Heart left ventricle (tissue), 16 donors: Measurements from ENCODE around the gene DGAT2L6. TPM values are rescaled to one million over a fixed set of nuclear protein-coding genes. Genes with fewer than 3 reads are reported as not detected.

Experiments used
- ATAC-seq, 4 donors: fragments of 200-7000 bp; cut with Tn5 transposase; one replicate each; pipeline ENCODE4 v1.9.1; 2020 to 2022; ENCODE audit warnings: moderate library complexity in 4 of 4, mild to moderate bottlenecking in 3 of 4, moderate number of reproducible peaks in 1 of 4
- DNase-seq, 5 donors: peaks; one replicate each; pipeline ENCODE4 v3.0.0-alpha.2; 2020
- H3K27ac ChIP-seq, 12 donors: fragments of 200-600 bp; sonication (generic) in 4 of 12; one replicate each; pipeline versions ENCODE4 v1.5.0 to v1.8.0; 2016 to 2022; ENCODE audit warnings: mild to moderate bottlenecking in 2 of 12
- H3K27me3 ChIP-seq, 9 donors: fragments of 200-600 bp; sonication (generic) in 2 of 9; one replicate each; pipeline versions ENCODE4 v1.5.1 to v1.8.0; 2016 to 2022; ENCODE audit warnings: mild to moderate bottlenecking in 3 of 9
- H3K36me3 ChIP-seq, 9 donors: fragments of 200-600 bp; sonication (generic) in 2 of 9; one replicate each; pipeline versions ENCODE4 v1.5.0 to v1.8.0; 2018 to 2022; ENCODE audit warnings: mild to moderate bottlenecking in 2 of 9
- H3K4me1 ChIP-seq, 12 donors: fragments of 200-600 bp; sonication (generic) in 4 of 12; one replicate each; pipeline versions ENCODE4 v1.5.0 to v1.8.0; 2016 to 2022; ENCODE audit warnings: mild to moderate bottlenecking in 3 of 12
- H3K4me3 ChIP-seq, 12 donors: fragments of 200-600 bp; sonication (generic) in 4 of 12; one replicate each; pipeline versions ENCODE4 v1.5.0 to v1.8.0; 2017 to 2022; ENCODE audit warnings: mild to moderate bottlenecking in 9 of 12, moderate library complexity in 4 of 12
- H3K9me3 ChIP-seq, 12 donors: fragments of 200-600 bp; sonication (generic) in 4 of 12; one replicate each; pipeline versions ENCODE4 v1.5.0 to v1.8.0; 2016 to 2022; ENCODE audit warnings: mild to moderate bottlenecking in 1 of 12
- POLR2A ChIP-seq, 2 donors: fragments of 450-650 bp; IDR thresholded peaks; one replicate each; pipeline ENCODE4 v1.6.1; 2017; ENCODE audit warnings: antibody characterized with exemption in 2 of 2, mild to moderate bottlenecking in 2 of 2, moderate library complexity in 2 of 2
- WGBS, 4 donors: extraction: QIAGEN DNeasy Blood & Tissue Kit in 2 of 4; methylation state at CpG; one replicate each; pipeline versions ENCODE4 v1.1.5 to v1.1.7; 2013 to 2018; 5-methylcytosine and 5-hydroxymethylcytosine counted together
- intact Hi-C, 10 donors: fragments of 100-400 bp; cut with DNase I; formaldehyde crosslinking; loops; one replicate each; pipeline versions ENCODE4 v1.11.1 to v1.14.2; 2022
- polyA plus RNA-seq, 2 donors: library from polyadenylated mRNA; stranded (reverse); fragments of 200-250 nt; gene quantifications; one replicate each; pipeline ENCODE4 v1.2.3, GENCODE V29; 2013
- total RNA-seq, 9 donors: library from RNA; depleted of rRNA in 2 of 9; stranded (reverse); fragments of >200 nt in 2 of 9; fragmentation: NEBNext Ultra II Directional in 3 of 9; extraction: Animal tissue kit (Norgen Biotek cat#: 25700) in 3 of 9; gene quantifications; one replicate each; pipeline versions ENCODE4 v1.1.0 to v1.2.4, GENCODE V29; 2016 to 2023
- TF ChIP-seq, protein P1 (sequence below), 12 donors: fragments of 200-600 bp; sonication (generic) in 4 of 12; IDR thresholded peaks; one replicate each; pipeline versions ENCODE4 v1.5.0 to v1.8.0; 2018 to 2022; ENCODE audit warnings: antibody characterized with exemption in 12 of 12, mild to moderate bottlenecking in 5 of 12
- donor health status: ischemic (EF 13 %, LVEDD 7.1; RV severe dilation, severe dysfunction).
- donor health status: healthy with polysubstance abuse.
- donor health status: DM: no; HTN: yes; CAD: no.
- donor health status: DM: no; HTN: no; CAD: no.
- donor health status: ischemic (EF 25% LVEDD 6.9; RV normal size, moderate dysfunction).
- donor health status: ischemic (EF 25% LVEDD 5.7; RV mildly dilated, moderate dysfunction).
- donor health status: healthy.
- donor health status: DM: yes; HTN: yes; CAD: no.
- donor health status: ischemic (EF 35%, LVEDD 5.7; RV mildly dilated, moderate dysfunction).
- donor health status: nonischemic (EF 11% LVEDD 7.7; RV severe dilation, severe dysfunction).
- donor health status: DM: yes; HTN: yes; CAD: no.
- donor health status: PGD.
- donor health status: ischemic (EF 29% LVEDD 5.4; RV normal size, mild dysfunction).
- donor health status: nonischemic (EF 23%, LVEDD 6.1; RV moderate dilation, normal function).

The DGAT2L6 gene
- total and polyA plus RNA-seq, 11 donors: not detected

DNA sequence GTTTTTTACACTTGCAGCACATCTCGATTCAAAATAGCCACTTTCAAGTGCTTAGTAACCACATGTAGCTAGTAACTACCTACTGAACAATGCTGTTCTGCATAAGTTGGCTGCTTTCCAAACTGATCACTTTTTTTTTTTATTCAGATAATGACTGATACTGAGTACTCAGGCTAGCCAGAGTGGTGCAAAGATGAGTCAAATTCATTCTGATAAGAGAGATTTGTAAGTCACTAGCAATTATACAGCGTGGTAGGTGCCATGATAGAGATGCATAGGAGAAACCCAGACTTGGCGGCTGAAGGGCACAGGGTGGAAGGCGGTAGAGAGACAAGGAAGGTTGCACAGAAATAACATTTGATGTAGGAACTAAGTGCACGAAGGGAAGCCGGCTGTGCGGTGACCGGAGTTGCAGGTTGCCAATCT lies 44.4 kb upstream of the DGAT2L6 start:
- DNase-seq (no peak), ATAC-seq (peak in 3 of 4 donors; percentile 4 to 12 (median 11))
- TF ChIP-seq, protein P1, sequence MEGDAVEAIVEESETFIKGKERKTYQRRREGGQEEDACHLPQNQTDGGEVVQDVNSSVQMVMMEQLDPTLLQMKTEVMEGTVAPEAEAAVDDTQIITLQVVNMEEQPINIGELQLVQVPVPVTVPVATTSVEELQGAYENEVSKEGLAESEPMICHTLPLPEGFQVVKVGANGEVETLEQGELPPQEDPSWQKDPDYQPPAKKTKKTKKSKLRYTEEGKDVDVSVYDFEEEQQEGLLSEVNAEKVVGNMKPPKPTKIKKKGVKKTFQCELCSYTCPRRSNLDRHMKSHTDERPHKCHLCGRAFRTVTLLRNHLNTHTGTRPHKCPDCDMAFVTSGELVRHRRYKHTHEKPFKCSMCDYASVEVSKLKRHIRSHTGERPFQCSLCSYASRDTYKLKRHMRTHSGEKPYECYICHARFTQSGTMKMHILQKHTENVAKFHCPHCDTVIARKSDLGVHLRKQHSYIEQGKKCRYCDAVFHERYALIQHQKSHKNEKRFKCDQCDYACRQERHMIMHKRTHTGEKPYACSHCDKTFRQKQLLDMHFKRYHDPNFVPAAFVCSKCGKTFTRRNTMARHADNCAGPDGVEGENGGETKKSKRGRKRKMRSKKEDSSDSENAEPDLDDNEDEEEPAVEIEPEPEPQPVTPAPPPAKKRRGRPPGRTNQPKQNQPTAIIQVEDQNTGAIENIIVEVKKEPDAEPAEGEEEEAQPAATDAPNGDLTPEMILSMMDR (IDR thresholded peaks at IDR 0.05): no peak
- TF ChIP-seq POLR2A (IDR thresholded peaks at IDR 0.05): no peak
- Histone ChIP-seq H3K27me3 (no peaks in the 10 kb centered on the region), H3K36me3 (peaks cover 0 to 11% (median 5%) of the 10 kb centered on the region in 9 donors), H3K9me3 (no peaks in the 10 kb centered on the region), H3K4me3 (peak overlapping the region; percentile 49 to 90 (median 77)), H3K4me1 (peaks cover 0 to 18% (median 5%) of the 10 kb centered on the region in 12 donors), H3K27ac (peak overlapping the region in 11 of 12 donors; percentile 55 to 91 (median 80))
- intact Hi-C loops: loop anchor here in 1 of 10 donors (10.0 kb wide), 1 partner anchor 152 kb away; the partner anchor contains the start of genes PDZD11 and RAB41
- 0 to 33% (median 17%) methylated on average over 8 of the region's 8 CpGs for WGBS, 4 donors

DNA sequence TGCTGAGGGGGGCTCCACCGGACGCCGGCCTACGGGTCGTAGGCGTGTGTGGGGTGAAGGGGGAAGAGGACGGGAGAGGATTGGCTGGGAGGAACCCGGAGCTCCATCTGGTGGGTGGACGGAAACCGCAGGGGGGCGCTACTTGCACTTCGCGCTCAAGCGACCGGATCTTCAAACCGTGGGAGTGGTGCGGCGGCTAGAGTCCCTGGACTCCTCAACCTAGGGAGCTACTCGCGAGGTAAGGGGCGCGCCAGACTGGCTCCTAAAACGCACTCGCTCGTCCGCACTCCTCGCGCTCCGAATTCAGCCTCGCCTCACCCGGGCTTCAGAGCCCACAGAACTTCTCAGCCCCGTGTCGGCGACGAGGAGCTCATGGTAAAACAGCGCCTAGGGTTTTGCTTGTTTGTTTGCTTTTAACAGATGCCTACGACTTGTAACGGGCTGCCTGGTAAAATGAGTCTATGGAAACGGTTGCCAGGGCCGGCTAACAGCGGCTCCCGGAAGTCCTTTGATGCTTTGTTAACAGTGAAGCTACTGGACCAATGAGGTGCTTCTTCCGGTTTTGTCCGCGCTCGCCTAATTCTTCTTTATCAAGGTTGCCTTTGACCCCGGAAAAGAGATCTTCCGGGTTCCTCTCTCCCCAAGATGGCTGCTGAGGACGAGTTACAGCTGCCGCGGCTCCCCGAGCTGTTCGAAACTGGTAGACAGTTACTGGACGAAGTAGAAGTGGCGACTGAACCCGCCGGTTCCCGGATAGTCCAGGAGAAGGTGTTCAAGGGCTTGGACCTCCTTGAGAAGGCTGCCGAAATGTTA lies 43.8 kb upstream of the DGAT2L6 start, which contains the start of gene IGBP1:
Gene IGBP1, plus strand, starts transcription at position 145 of the 813 bp plus-strand sequence. Its CDS starts 501 bp downstream, at position 646.
- H3K36me3 ChIP-seq: peaks cover 0 to 12% (median 5%) of the 10 kb centered on the region in 9 donors
- H3K4me1 ChIP-seq: peaks cover 0 to 18% (median 5%) of the 10 kb centered on the region in 12 donors
- H3K27me3 ChIP-seq: no peaks in the 10 kb centered on the region
- H3K27ac ChIP-seq: peak within 1 kb of the TSS; percentile 55 to 91 (median 80)
- peak; percentile 92 to 97 (median 93) for ATAC-seq
- H3K9me3 ChIP-seq: no peaks in the 10 kb centered on the region
- intact Hi-C loops: loop anchor here in 1 of 10 donors (10.0 kb wide), 1 partner anchor 151 kb away; the partner anchor contains the start of genes PDZD11 and RAB41
- TF ChIP-seq POLR2A (IDR thresholded peaks at IDR 0.05): no peak
- TF ChIP-seq, protein P1 (IDR thresholded peaks at IDR 0.05): peak; percentile 41 to 76 (median 57)
- DNase-seq: peak; percentile 77 to 86 (median 84)
- peak within 1 kb of the TSS; percentile 49 to 90 (median 77) for H3K4me3 ChIP-seq
- 0 to 42% (median 15%) methylated on average over 59 of the region's 59 CpGs for WGBS, 4 donors

DNA sequence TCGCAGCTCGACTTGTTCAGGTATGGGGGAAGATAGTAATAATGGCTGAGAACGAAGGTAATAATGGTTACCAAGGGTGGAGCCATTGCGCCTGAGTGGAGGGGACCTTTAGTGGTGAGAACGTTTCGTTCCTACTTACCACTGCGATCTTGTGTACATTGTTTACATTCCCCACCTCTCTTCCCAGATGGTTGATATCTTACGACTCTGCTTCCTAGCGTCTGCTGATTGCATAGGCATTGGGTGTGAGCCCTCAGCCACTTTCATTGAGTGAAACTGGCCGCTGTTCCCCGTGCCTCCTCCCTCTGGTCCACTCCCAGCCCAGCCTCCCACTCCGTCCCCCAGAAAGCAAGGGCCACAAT lies 43.2 kb upstream of the DGAT2L6 start:
- no peaks in the 10 kb centered on the region for H3K27me3 ChIP-seq
- no peak for TF ChIP-seq POLR2A (IDR thresholded peaks at IDR 0.05)
- H3K36me3 ChIP-seq: peaks cover 0 to 13% (median 5%) of the 10 kb centered on the region in 9 donors
- peak overlapping the region; percentile 55 to 91 (median 78) for H3K27ac ChIP-seq
- 1 to 43% (median 12%) methylated on average over 12 of the region's 12 CpGs for WGBS, 4 donors
- ATAC-seq (peak in 1 of 4 donors; percentile 4), DNase-seq (no peak)
- intact Hi-C loops: loop anchor here in 1 of 10 donors (10.0 kb wide), 1 partner anchor 151 kb away; the partner anchor contains the start of genes PDZD11 and RAB41
- H3K9me3 ChIP-seq: no peaks in the 10 kb centered on the region
- peak overlapping the region; percentile 49 to 90 (median 77) for H3K4me3 ChIP-seq
- H3K4me1 ChIP-seq: peaks cover 0 to 18% (median 5%) of the 10 kb centered on the region in 12 donors

DNA sequence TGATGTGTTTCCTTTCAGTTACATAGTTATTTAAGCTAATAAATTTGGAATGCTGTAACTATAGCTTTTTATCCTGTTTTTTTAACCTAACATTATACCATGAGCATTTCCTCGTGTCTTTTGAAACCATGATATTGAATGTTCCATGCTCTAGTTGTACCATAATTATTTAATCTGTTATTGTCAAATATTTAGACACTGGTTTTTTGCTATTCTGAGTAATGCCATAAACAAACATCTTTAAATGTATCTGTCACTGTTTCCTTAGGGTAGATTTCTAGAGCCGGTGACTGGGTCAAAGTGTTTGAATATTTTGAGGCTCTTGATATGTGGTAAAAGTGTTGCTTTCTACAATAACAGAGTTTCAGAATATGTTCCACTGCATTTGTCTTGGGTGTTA lies 38.7 kb upstream of the DGAT2L6 start:
- 82 to 96% (median 92%) methylated on average over 2 of the region's 2 CpGs for WGBS, 4 donors
- no peaks in the 10 kb centered on the region for H3K27me3 ChIP-seq
- no peak for TF ChIP-seq POLR2A (IDR thresholded peaks at IDR 0.05)
- TF ChIP-seq, protein P1 (IDR thresholded peaks at IDR 0.05): no peak
- H3K4me3 ChIP-seq: no peak overlapping the region
- intact Hi-C loops: loop anchor here in 1 of 10 donors (10.0 kb wide), 1 partner anchor 146 kb away; the partner anchor contains the start of genes PDZD11 and RAB41
- no peak overlapping the region for H3K27ac ChIP-seq
- DNase-seq (no peak), ATAC-seq (no peak)
- peaks cover 0 to 29% (median 5%) of the 10 kb centered on the region in 9 donors for H3K36me3 ChIP-seq
- peaks cover 0 to 12% (median 4%) of the 10 kb centered on the region in 12 donors for H3K4me1 ChIP-seq
- H3K9me3 ChIP-seq: no peaks in the 10 kb centered on the region
